Neural crest cell (in vitro differentiated cells): Measurements from ENCODE around the gene MASP1. TPM values are rescaled to one million over a fixed set of nuclear protein-coding genes. Genes with fewer than 3 reads are reported as not detected.

Source experiments
- DNase-seq: peaks from one replicate; pipeline ENCODE4 v3.0.0; 2021; ENCODE audit warnings: low read depth, mixed read lengths, low spot score
- H3K27ac Mint-ChIP-seq: one replicate; pipeline ENCODE4 v1.8.0; 2021; ENCODE audit warnings: mild to moderate bottlenecking, mixed read lengths; ENCODE audit not compliant: unreplicated experiment
- H3K27me3 Mint-ChIP-seq: 2 replicates; pipeline ENCODE4 v1.8.0; 2021; ENCODE audit warnings: low read depth, mild to moderate bottlenecking, mixed read lengths
- H3K36me3 Mint-ChIP-seq: 2 replicates; pipeline ENCODE4 v1.8.0; 2021; ENCODE audit warnings: low read depth, mild to moderate bottlenecking, mixed read lengths
- H3K4me1 Mint-ChIP-seq: 2 replicates; pipeline ENCODE4 v1.8.0; 2021; ENCODE audit warnings: mixed read lengths
- H3K4me3 Mint-ChIP-seq: one replicate; pipeline ENCODE4 v1.8.0; 2021; ENCODE audit warnings: mild to moderate bottlenecking, mixed read lengths
- H3K9me3 Mint-ChIP-seq: 2 replicates; pipeline ENCODE4 v1.8.0; 2021; ENCODE audit warnings: mixed read lengths
- CTCF ChIP-seq: fragments of 200-600 bp; sonication (generic); conservative IDR thresholded peaks from 2 replicates; pipeline ENCODE4 v1.5.0; 2021; ENCODE audit warnings: antibody characterized with exemption, mild to moderate bottlenecking
- total RNA-seq: library from RNA; stranded (reverse); gene quantifications from 2 replicates; pipeline ENCODE4 v1.2.1, GENCODE V29; 2021

The MASP1 gene
- total RNA-seq, 1 donor from 2014 or later: 0.58 TPM

GRCh38 chr3:187295316-187296034 is 3.9 kb upstream of the MASP1 start:
- no peak overlapping the region for H3K27ac Mint-ChIP-seq
- no peak for DNase-seq
- peaks cover 14% of the 10 kb centered on the region for H3K4me1 Mint-ChIP-seq
- peak; percentile 28 for TF ChIP-seq CTCF
- no peak overlapping the region for H3K4me3 Mint-ChIP-seq
- H3K9me3 Mint-ChIP-seq: no peaks in the 10 kb centered on the region
- H3K36me3 Mint-ChIP-seq: no peaks in the 10 kb centered on the region
- peaks cover 18% of the 10 kb centered on the region for H3K27me3 Mint-ChIP-seq

- Mint-ChIP-seq H3K9me3 (no peaks in the 10 kb centered on the region), H3K36me3 (no peaks in the 10 kb centered on the region), H3K27me3 (peaks cover 26% of the 10 kb centered on the region), H3K27ac (no peak overlapping the region), H3K4me1 (peaks cover 19% of the 10 kb centered on the region), H3K4me3 (no peak overlapping the region)
- no peak for DNase-seq
- no peak for TF ChIP-seq CTCF
Observed at GRCh38 chr3:187293516-187294430, 2.2 kb upstream of the MASP1 start.

GRCh38 chr3:187292631-187293515 is 1.3 kb upstream of the MASP1 start:
- Mint-ChIP-seq H3K27ac (no peak overlapping the region), H3K9me3 (no peaks in the 10 kb centered on the region), H3K36me3 (no peaks in the 10 kb centered on the region), H3K4me3 (no peak overlapping the region), H3K27me3 (peaks cover 26% of the 10 kb centered on the region), H3K4me1 (peaks cover 19% of the 10 kb centered on the region)
- no peak for TF ChIP-seq CTCF
- no peak for DNase-seq

- no peak for DNase-seq
- Mint-ChIP-seq H3K27me3 (peaks cover 26% of the 10 kb centered on the region), H3K4me1 (peaks cover 19% of the 10 kb centered on the region), H3K36me3 (no peaks in the 10 kb centered on the region), H3K9me3 (no peaks in the 10 kb centered on the region), H3K4me3 (no peak overlapping the region), H3K27ac (no peak overlapping the region)
- TF ChIP-seq CTCF: no peak
Observed at GRCh38 chr3:187292181-187292580, 644 bp upstream of the MASP1 start.

GRCh38 chr3:187291001-187291511 is 481 bp downstream of the MASP1 start:
- peaks cover 26% of the 10 kb centered on the region for H3K27me3 Mint-ChIP-seq

More at GRCh38 chr3:187291001-187291511, 481 bp downstream of the MASP1 start:
- DNase-seq: no peak
- Mint-ChIP-seq H3K4me1 (peaks cover 19% of the 10 kb centered on the region), H3K4me3 (no peak overlapping the region), H3K27ac (no peak overlapping the region), H3K9me3 (no peaks in the 10 kb centered on the region), H3K36me3 (no peaks in the 10 kb centered on the region)
- no peak for TF ChIP-seq CTCF
